Measurements from ENCODE around the gene OXNAD1.

OXNAD1 gene, protein sequence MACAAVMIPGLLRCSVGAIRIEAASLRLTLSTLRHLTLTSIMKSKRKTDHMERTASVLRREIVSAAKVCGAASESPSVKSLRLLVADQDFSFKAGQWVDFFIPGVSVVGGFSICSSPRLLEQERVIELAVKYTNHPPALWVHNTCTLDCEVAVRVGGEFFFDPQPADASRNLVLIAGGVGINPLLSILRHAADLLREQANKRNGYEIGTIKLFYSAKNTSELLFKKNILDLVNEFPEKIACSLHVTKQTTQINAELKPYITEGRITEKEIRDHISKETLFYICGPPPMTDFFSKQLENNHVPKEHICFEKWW

DNA sequence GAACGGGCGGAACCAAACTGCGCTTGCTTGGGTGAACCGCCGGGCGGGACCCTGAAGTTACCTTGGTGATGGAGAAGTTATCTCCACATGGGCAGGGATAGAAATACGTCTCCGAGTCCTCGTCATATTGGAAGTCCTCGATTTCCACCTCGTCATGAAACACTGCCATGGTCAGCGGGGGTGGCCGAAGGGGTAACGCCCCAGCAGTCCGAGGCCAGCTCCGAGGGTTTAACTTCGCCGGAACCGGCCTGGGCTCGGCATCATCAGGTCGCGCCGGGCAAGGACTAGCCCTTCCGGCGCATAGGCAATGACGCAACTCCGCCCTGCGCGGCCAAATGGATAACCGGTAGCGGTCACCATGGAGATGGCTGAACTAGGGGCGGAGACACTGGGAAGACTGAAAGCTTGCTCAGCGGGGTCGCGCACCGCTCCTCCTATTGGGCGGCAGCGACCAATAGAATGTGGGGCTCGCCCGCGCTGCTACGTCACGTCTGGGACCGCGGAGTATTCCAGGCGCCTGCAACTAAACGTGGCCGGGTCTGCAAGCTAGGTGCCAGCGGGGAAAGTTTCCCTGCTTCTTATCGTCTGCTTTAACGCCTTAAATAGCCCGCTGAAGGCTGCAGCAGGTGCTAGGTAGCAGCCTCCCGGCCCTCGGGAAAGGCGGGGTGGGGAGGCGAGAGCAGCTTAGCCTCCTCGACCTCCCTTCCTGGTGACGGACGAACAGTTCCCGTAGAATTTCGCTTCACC, at the start of gene OXNAD1, which contains the start of gene DPH3:
OXNAD1 (plus strand) TSS at position 505 of the 747 bp plus-strand sequence. CDS start 5,741 bp downstream, outside the sequence.
DPH3 (minus strand) TSS at position 236 of the 747 bp plus-strand sequence; CDS start at position 169, 67 bp downstream.
- DNase-seq: peak; percentile 97

DNA sequence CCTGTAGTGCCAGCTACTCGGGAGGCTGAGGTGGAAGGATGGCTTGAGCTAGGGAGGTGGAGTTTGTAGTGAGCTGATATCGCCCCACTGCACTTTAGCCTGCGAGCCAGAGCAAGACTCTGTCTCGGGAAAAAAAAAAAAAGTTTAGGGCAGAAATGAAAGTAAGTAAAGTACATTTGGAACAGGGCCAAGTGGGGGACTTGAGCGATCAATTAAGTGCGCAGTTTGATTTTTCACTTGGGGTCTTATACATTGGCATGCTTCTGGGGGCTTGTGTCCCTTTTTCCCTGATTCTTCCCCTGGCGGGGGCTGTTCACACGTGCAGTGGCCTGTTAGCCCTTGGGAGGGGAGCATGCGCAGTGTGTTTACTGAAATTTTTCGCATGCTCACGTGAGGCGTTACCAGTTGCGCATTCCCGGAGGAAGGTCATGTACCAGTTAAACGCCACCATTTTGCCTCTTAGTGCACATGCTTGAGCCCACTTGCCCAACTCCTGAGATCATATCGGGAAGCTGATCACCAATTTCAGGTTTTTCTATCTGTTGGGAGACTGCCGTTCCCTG, 48.6 kb upstream of the OXNAD1 start:
- DNase-seq: no peak

DNA sequence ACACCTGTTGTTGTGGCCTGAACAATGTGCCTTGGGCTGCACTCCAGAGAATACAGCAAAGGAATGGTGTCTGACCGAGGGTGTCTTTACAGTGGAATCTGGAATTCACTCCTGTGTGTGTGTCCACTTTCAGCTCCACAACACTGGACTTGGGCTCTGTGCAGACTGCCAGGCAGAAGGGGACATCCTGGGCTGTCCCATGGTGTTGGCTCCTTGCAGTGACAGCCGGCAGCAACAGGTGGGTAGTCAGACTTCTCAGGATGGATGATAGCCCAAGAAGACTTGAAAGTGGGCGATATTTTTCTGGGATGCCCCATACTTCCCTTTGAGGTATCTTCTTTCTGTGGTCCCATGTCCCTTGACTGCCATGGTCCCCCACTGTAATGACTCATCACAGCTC, 45.2 kb upstream of the OXNAD1 start:
- no peak for DNase-seq

DNA sequence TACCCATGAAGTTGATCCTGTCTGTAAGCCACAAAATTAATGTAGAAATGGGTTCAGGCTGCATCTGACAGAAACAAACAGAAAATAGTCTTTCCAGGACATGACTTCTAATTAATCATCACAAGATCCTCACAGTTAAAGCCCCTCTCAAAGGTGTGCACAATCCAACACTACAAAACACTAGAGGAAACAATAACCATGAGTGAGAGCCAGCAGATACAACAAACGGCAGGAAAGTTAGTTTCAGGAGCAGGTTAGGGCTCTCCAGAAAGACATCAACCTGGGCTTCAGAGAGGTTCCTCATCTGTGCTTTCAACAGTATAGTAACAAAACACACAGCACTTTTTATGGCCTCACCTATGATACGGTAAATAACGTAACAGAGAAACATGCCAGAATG, 43.0 kb upstream of the OXNAD1 start:
- DNase-seq: no peak

DNA sequence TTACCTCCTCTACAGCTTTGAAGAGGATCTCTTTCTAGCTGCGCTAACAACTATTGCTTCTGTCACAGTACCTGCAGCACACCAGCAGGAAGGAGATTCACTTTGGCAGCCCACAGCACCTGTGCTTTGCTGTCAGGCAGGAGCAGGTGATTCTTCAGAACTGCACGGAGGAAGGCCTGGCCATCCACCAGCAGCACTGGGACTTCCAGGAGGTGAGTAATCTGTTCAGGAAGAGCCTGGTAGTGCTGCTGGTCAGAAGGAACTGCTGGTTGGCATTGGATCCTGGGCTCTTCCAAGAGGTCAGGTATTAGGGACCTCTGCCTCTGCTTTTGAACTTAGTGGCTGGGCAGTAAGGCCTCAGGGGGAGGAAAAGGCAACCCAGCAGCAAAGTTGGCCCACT, 42.5 kb upstream of the OXNAD1 start:
- no peak for DNase-seq

DNA sequence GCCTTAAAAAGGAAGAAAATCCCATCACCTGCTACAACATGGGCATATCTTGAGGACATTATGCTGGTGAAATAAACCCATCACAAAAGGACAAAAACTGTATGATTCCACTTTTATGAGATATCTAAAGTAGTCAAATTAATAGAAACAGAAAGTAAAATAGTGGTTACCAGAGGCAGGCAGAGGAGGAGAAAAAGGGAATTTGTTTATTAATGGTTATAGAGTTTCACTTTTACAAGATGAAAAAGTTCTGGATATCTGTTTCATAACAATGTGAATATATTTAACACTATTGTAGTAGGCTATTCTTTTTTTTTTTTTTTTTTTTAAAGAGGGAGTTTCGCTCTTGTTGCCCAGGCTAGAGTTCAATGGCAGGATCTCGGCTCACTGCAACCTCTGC, 40.7 kb upstream of the OXNAD1 start:
- DNase-seq: no peak

DNA sequence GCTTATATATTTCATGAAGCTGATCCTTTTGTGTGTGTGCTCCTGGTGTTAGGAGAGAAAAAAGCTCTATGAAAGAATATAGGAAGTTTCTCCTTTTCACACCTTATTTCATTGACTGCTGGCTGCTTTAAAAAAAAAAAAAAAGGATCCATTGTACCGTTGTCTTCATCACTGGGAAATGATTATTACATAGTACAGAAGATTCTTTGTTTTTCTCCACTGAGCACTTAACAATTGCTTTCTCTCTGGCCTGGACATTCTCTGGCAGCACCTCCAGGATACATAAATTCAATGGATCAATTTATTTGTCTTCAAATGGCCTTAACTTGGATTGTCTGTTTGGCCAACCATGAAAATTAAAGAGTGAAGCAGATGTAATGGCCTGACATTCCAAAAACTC, 37.4 kb upstream of the OXNAD1 start:
- DNase-seq: no peak

DNA sequence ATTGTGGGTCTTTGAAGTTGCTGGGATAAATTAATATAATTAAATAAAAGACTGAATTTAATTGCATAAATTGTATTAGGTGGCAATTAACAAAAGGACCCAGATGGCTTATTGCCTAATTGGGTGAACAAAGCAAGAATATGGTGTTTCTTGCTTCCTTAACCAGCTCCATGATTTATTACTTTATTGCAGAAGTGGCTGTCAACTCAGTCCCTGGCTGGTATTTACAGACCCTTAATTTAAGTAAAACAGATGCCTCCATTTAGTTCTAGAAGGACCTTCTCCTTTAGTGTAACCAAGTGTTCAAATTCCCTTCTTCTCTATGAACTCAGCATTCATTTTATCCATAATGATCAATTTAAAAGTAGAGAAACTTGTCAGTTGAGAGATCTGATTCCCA, 35.3 kb upstream of the OXNAD1 start:
- no peak for DNase-seq

DNA sequence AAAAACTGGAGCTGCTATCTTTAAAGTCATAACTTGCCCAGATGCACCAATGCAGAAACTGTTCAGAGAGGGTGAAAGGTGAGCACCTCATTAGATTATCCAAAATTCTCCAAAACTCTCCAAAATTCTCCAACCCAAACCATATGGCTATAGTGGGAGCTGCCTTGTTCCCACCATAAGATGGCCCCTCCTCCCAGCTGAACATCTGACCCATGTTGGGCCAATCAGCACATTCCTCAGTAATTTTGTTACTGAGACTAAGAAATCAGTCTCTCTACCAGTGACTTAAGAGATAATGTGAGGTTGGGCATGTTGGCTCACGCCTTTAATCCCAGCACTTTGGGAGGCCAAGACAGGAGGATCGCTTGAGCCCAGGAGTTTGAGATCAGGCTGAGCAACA, 33.0 kb upstream of the OXNAD1 start:
- DNase-seq: no peak

DNA sequence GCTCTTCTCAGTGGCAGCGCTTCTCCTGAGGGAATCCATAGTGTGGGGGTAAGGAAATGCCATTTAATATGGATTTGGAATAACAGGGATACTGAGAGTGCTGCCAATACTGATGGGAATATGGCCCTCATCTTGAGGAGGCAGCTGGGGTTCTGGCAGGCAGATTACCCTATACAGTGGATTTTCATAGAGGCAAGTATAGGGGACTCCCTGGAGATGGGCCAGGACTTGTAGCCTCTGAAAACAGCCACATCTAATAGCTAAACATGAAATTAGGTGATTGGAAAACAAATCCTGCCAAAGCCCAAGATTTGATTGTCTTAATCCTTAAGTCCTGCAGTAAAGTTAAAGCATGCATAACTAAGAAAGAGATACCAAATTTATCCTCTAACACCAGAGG, 31.2 kb upstream of the OXNAD1 start:
- DNase-seq: no peak

DNA sequence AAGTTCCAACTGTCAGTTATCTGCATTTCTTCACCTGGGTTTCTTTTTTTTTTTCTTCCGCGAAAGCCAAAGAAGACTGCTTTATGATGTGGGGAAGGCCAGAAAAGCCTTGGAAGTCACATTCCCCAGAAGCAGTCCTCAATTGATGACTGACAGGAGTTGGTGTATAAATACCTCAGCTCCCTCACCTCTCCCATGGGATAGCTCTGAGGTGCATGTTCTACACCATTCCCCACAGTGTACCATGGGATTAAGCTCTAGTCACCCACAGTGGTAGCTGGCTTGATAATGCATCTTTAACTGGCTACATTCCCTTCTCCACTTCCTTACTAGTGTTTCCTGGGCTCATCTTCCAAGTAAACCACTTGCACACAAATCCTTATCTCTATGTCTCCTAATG, 30.7 kb upstream of the OXNAD1 start:
- DNase-seq: no peak

DNA sequence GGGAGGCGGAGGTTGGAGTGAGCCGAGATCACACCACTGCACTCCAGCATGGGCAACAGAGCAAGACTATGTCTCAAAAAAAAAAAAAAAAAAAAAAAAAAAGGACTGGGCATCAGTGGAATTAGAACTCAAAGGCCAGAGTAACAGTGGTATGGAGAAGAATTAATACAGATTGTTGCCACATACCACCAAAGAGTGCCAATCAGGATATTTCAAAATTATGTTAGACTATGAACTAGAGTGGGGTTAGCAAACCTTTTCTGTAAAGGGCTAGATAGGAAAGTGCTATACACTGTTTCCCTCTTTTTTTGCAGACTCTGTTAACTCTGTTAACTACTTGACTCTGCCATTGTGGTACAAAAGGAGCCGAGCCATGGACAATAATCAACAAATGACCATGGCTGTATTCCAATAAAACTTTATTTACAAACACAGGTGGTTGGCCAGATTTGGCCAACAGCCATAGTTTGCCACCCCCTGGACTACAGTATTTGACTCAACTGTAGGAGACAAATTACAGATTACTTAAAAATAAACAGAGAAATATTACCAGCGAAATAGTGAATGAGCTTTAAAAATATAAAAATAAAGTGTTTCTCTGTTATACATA, 28.9 kb upstream of the OXNAD1 start:
- DNase-seq: no peak

DNA sequence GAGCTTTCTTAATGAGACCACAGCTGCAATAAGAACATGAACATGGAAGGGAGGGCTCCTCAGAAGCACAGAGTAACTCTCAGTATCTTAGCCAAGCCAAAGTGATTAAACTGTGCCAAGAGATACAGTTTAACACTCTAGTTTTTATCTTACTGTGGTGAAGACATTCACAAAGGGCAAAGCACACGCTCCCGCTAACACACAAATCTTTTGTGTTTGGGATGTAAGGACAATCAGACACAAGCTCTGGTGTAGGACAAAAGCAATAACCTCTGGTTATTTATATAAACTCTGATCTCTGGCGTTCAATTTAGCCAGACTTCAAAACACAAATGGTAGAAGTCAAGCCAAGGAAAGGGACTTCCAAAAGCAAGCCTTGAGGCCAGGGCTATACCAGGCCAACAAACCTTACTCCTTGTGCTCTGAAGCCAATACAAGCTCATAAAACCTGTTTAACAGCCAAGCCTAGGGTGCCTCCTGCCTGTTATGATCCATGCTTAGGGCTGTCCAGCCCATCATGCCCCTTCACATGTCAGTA, 28.1 kb upstream of the OXNAD1 start:
- DNase-seq: no peak

DNA sequence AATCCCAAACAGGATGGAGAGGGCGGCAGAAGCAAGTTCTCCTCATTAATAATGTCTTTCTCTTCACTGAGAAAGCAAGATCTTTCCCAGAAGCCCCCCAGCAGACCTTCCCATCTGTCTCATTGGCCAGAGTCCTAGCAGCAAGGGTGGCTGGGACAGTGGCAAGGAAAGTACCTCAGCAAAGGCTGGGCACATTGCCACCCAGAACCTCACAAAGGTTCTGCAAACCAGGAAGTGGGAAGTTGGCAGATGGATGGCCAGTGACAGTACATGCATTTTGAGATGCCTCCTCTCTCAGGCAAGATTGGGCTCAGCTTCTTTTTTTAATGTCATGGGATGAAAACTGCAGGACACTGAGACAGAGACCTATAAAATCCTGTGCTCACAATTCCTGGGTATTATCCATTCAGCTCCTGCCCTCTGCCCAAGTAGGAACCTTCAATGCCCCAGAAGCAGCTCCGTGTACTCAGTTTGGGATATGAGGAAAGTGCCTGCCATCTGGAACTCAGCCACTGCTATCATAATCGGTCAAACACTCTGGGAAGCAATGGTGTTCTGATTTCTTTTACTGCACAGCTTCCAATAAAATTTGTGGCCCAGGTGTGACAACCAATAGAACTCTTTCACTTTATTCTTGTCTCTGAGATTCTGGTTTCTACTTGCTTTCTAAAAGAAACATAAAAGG, 25.8 kb upstream of the OXNAD1 start:
- no peak for DNase-seq

DNA sequence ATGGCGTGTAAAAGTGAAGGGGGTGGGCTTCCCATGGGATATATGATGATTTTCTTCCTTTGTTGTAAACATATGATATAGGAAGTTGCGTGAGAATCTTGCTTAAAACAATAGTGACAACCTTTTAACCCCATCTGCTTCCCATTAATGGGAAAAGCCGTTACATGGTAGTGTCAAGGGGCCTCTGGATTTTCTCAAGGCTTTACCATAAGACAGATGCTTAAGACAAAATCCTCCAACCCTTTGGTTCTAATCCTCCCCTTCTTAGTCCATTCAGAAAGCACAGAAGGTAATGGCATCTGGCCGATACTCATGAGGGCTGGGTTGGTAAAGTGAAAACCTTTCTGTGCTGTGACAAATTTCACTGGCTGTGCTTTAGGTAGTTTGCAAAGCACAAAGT, 25.2 kb upstream of the OXNAD1 start:
- no peak for DNase-seq

DNA sequence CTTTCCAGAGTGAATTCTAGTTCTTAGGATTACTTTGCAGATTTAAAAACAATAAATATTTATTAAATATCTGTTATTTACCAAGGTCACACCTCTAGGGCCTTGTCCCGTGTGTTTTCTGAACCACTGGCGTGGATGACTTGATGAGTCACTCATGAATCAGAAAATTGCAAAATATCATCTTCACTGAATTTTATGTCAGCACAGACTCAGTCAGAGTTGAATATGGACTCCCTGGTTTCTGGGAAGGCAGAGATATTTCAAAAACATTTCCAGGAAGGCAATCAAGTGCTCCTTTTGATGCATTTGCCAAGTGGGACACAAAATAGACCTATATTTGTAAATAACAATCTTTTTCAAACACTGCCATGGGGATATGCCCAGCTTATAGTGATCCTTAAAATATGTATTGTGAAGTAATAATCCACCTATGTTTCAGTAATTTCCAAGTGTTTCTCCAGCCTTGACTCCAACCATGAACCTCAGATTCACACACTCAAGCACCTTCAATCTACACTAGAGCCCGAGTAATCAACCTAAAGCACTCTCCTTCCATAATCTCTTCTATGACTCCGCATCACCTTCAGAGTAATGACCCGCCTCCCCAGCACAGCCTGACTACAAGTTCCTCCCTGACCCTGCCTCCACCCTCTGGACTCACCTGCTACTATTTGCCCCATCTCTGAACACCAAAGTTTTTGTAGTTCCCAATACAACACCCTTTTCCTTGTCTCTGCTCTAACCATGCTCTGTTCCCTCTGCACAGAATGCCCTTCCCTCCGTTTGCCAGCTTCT, 24.6 kb upstream of the OXNAD1 start:
- no peak for DNase-seq

DNA sequence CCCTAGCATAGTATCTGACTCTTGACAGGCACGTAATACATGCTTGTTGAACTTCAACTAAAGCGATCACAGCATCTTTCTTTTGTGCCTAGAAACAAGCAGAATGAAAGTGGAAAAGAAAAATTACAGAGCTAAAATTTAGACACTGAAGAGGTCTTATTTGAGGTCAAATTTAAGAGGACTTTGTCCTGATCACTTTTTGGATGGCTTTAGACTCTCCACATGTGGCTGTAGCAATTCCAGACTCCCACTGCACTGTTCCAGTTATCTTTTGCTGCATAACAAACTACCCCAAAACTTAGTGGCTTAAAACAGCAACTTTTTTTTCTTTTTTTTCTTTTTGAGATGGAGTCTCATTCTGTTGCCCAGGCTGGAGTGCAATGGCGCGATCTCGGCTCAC, 23.8 kb upstream of the OXNAD1 start:
- DNase-seq: no peak

DNA sequence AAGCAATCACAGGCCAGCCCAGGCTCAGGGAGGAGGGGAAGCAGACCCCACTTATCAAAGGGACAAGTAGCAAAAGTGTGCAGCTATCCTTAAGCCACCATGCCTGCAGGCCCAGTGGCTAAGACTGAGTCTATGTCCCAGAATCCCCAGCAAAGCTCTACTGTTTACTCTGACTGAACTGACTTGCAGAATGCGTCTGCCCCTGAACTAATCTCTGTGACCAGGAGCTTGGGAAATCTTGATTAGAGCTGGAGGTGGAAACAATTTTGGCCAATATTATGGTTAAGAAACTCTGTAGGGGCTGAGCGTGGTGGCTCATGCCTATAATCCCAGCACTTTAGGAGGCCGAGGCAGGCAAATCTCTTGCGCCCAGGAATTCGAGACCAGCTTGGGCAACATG, 22.8 kb upstream of the OXNAD1 start:
- DNase-seq: no peak

DNA sequence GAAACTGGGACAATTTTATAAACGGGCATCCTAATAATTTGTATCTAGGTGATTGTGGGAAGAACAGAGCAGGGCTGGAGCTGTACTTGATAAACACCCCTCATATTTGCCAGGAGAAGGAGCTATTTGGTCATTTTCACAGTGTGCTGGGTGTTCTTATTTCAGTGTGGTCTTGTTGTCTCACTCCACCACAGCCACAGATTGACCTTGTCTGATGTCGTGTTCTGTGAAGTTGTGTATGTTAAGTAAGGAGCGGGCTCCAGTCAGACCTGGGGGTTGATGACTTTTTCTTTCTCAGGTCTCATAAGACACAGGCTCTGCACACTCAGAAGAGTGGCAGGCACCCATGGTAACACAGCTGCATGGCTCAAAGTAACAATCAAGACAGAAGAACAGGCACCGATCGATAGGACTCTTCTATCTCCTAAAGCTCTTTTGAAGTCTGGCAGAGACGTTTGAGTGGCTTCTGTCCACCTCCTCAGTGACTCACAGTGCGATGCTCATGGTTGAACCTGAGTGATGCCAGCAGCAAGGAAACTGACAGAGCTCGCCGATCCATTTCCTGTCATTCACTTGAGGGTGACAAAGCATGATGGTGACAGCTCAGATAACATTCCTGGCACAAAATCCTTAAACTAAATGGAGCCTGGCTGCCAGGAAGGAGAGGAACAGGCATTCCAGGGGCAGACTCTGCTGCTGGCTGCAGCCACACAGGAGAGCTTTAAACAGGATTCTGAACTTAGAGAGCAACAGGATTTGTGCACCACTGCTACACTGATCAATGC, 21.1 kb upstream of the OXNAD1 start:
- no peak for DNase-seq

DNA sequence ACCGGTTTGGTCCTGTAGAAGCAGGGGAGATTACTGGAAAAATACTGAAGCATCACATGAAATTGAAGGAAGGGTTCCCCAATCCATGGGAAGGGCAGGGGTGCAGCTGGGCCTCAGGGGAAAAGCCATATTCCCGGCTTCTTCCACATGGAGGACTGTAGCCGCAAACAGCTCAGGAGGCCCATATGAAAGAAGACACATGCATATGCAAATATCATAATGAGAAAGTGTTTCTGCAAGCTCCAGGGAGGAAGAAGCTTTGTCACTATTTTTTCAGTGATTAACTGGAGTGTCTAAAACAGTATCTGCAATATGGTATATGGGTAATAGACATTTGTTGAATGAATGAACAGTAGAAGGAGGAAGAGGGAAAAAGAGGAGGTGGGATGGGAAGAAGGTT, 19.4 kb upstream of the OXNAD1 start:
- no peak for DNase-seq
